DND-41 (cell line): ENCODE results near the gene SMPD2.

Experiments
- ATAC-seq: fragments of 200-7000 bp; cut with Tn5 transposase; 3 replicates; pipeline ENCODE4 v1.9.1; 2021; ENCODE audit warnings: low read depth; ENCODE audit not compliant: insufficient read depth
- DNase-seq: peaks from one replicate; pipeline ENCODE4 v3.0.0-alpha.2; 2020
- H2AFZ ChIP-seq: 2 replicates; pipeline ENCODE4 v1.6.0; 2012; ENCODE audit warnings: low read depth, low read length
- H3K27ac ChIP-seq: 2 replicates; pipeline ENCODE4 v1.5.1; 2012; ENCODE audit warnings: low read length, inconsistent platforms
- H3K27me3 ChIP-seq: fragments of 200-600 bp; sonication (generic); 2 replicates; pipeline ENCODE4 v1.6.0; 2012; ENCODE audit warnings: low read length, mild to moderate bottlenecking, inconsistent platforms; ENCODE audit not compliant: insufficient read depth, poor library complexity
- H3K36me3 ChIP-seq: 2 replicates; pipeline ENCODE4 v1.5.1; 2012; ENCODE audit warnings: low read length, inconsistent platforms; ENCODE audit not compliant: insufficient read depth
- H3K4me1 ChIP-seq: 2 replicates; pipeline ENCODE4 v1.5.1; 2012; ENCODE audit warnings: mild to moderate bottlenecking, low read length; ENCODE audit not compliant: insufficient read depth
- H3K4me2 ChIP-seq: 2 replicates; pipeline ENCODE4 v1.6.0; 2012; ENCODE audit warnings: mild to moderate bottlenecking, moderate library complexity, low read length, inconsistent platforms; ENCODE audit not compliant: insufficient read depth
- H3K4me3 ChIP-seq, 2 experiments: fragments of 200-600 bp in 1 of 2; shearing (Covaris generic) in 1 of 2; 2 replicates each; pipeline ENCODE4 v1.5.1; 2012 to 2016; ENCODE audit warnings: inconsistent platforms in 2 of 2, low read length in 2 of 2, mild to moderate bottlenecking in 2 of 2, low read depth in 1 of 2, moderate library complexity in 1 of 2
- H3K79me2 ChIP-seq: 2 replicates; pipeline ENCODE4 v1.6.0; 2012; ENCODE audit warnings: low read length, inconsistent platforms; ENCODE audit not compliant: insufficient read depth
- H3K9ac ChIP-seq: 2 replicates; pipeline ENCODE4 v1.6.0; 2012; ENCODE audit warnings: low read depth, mild to moderate bottlenecking, inconsistent platforms, low read length, moderate library complexity
- H3K9me3 ChIP-seq: 2 replicates; pipeline ENCODE4 v1.5.1; 2012; ENCODE audit warnings: low read length, moderate library complexity, mild to moderate bottlenecking, inconsistent platforms; ENCODE audit not compliant: insufficient read depth, severe bottlenecking
- H4K20me1 ChIP-seq: 2 replicates; pipeline ENCODE4 v1.6.0; 2012; ENCODE audit warnings: low read length; ENCODE audit not compliant: insufficient read depth
- CTCF ChIP-seq: IDR thresholded peaks from 2 replicates; pipeline ENCODE4 v1.5.1; 2012; ENCODE audit warnings: borderline replicate concordance, low read length, moderate library complexity, mild to moderate bottlenecking; ENCODE audit not compliant: poor library complexity, severe bottlenecking; ENCODE audit errors: extremely low read depth
- EZH2 ChIP-seq: IDR thresholded peaks from 3 replicates; pipeline ENCODE4 v1.6.1; 2012; ENCODE audit warnings: borderline replicate concordance, low read depth, mild to moderate bottlenecking, moderate library complexity, low read length, inconsistent platforms; ENCODE audit not compliant: severe bottlenecking

The SMPD2 gene

DNA sequence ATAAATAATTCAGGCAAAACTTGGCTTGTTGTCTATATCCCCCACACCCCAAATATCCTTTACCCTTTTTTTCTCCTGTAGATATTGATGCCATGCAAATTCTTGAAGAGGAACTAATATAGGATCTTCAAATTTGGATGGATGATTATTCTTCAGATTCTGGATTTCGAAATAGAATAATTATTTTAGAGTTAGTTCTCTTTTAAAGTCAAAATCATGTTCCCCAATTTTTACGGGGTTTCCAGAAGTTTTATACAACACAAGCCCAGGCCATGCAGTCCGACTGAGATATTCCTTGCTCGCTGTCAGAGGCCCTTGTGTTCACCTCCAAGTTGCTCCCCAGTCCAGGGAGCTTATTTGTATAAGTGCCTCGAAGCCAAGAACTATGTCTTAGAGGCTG lies 4.5 kb upstream of the SMPD2 start:
- DNase-seq (no peak), ATAC-seq (no peak)
- no peaks in the 10 kb centered on the region for H3K9me3 ChIP-seq
- no peak overlapping the region for H3K4me3 ChIP-seq
- TF ChIP-seq CTCF (no peak), EZH2 (no peak)
- no peak overlapping the region for H3K9ac ChIP-seq
- H2AFZ ChIP-seq = no peak overlapping the region
- H3K27ac ChIP-seq = no peak overlapping the region
- H4K20me1 ChIP-seq = no peaks in the 10 kb centered on the region
- no peaks in the 10 kb centered on the region for H3K79me2 ChIP-seq
- no peaks in the 10 kb centered on the region for H3K36me3 ChIP-seq
- no peak overlapping the region for H3K4me2 ChIP-seq
- no peaks in the 10 kb centered on the region for H3K27me3 ChIP-seq
- H3K4me1 ChIP-seq = peaks cover 10% of the 10 kb centered on the region

- Histone ChIP-seq H3K9me3 (no peaks in the 10 kb centered on the region), H4K20me1 (peaks cover 10% of the 10 kb centered on the region; the same call in 1 of the 2 replicates), H3K4me3 (peak overlapping the region; percentile 55 to 67; a peak in 3 of 4 replicates), H3K36me3 (peaks cover 44% of the 10 kb centered on the region), H3K4me1 (peaks cover 33% of the 10 kb centered on the region), H2AFZ (peak overlapping the region; percentile 77), H3K27me3 (no peaks in the 10 kb centered on the region), H3K4me2 (peak overlapping the region; percentile 93), H3K27ac (peak overlapping the region; percentile 61), H3K79me2 (peaks cover 6% of the 10 kb centered on the region; the same call in 1 of the 2 replicates), H3K9ac (peak overlapping the region; percentile 82)
- TF ChIP-seq EZH2 = no peak
- peak; percentile 44 for TF ChIP-seq CTCF
- DNase-seq (peak; percentile 57), ATAC-seq (peak; percentile 55)
Observed at GRCh38 chr6:109441069-109441816, 719 bp downstream of the SMPD2 start.

- H3K27ac ChIP-seq = no peak overlapping the region
- TF ChIP-seq CTCF (no peak), EZH2 (no peak)
- H3K4me1 ChIP-seq = peaks cover 33% of the 10 kb centered on the region
- peak overlapping the region in 1 of 2 experiments; percentile 67; a peak in 2 of 4 replicates for H3K4me3 ChIP-seq
- H3K36me3 ChIP-seq = peaks cover 55% of the 10 kb centered on the region
- ATAC-seq = no peak
- no peaks in the 10 kb centered on the region for H3K9me3 ChIP-seq
- H3K79me2 ChIP-seq = peaks cover 6% of the 10 kb centered on the region; the same call in 1 of the 2 replicates
- H3K27me3 ChIP-seq = no peaks in the 10 kb centered on the region
- no peak overlapping the region for H3K9ac ChIP-seq
- no peak for DNase-seq
- peaks cover 10% of the 10 kb centered on the region; the same call in 1 of the 2 replicates for H4K20me1 ChIP-seq
- H2AFZ ChIP-seq = no peak overlapping the region
- H3K4me2 ChIP-seq = peak overlapping the region; percentile 93
Observed at GRCh38 chr6:109442393-109442924, 1.9 kb downstream of the SMPD2 start.
